HG02588 (cell line): ENCODE data around the gene SSRP1.
A peak's percentile ranks its signal among the peaks of the same experiment; 100 is the strongest.

Experiments used
- ATAC-seq: cut with Tn5 transposase; IDR thresholded peaks from one replicate; pipeline ENCODE4 v1.9.1; 2021; ENCODE audit warnings: mild to moderate bottlenecking, moderate library complexity; ENCODE audit not compliant: unreplicated experiment

SSRP1 gene

GRCh38 chr11:57359896-57360690, 24.4 kb upstream of the SSRP1 start:
- ATAC-seq = no peak

GRCh38 chr11:57359396-57359795, 23.7 kb upstream of the SSRP1 start:
- no peak for ATAC-seq

GRCh38 chr11:57358991-57359390, 23.3 kb upstream of the SSRP1 start:
- no peak for ATAC-seq

- ATAC-seq = no peak
Observed at GRCh38 chr11:57358543-57358961, 22.9 kb upstream of the SSRP1 start.

GRCh38 chr11:57357856-57358255, 22.2 kb upstream of the SSRP1 start:
- ATAC-seq = no peak

GRCh38 chr11:57357310-57357709, 21.6 kb upstream of the SSRP1 start:
- ATAC-seq = no peak

- no peak for ATAC-seq
Observed at GRCh38 chr11:57356268-57356667, 20.6 kb upstream of the SSRP1 start.

GRCh38 chr11:57354699-57355098, 19.0 kb upstream of the SSRP1 start:
- ATAC-seq = no peak

GRCh38 chr11:57353852-57354251, 18.2 kb upstream of the SSRP1 start:
- no peak for ATAC-seq

GRCh38 chr11:57353446-57353845, 17.8 kb upstream of the SSRP1 start:
- ATAC-seq = no peak

- no peak for ATAC-seq
Observed at GRCh38 chr11:57353036-57353435, 17.3 kb upstream of the SSRP1 start.

GRCh38 chr11:57349491-57350274, 14.0 kb upstream of the SSRP1 start:
- ATAC-seq = no peak

GRCh38 chr11:57348636-57349313, 13.1 kb upstream of the SSRP1 start:
- no peak for ATAC-seq

- no peak for ATAC-seq
Observed at GRCh38 chr11:57348052-57348451, 12.4 kb upstream of the SSRP1 start.

- no peak for ATAC-seq
Observed at GRCh38 chr11:57347336-57347735, 11.6 kb upstream of the SSRP1 start.

- peak; percentile 77 for ATAC-seq
Observed at GRCh38 chr11:57345555-57346211, 10.0 kb upstream of the SSRP1 start.

GRCh38 chr11:57344826-57345225, 9.1 kb upstream of the SSRP1 start:
- no peak for ATAC-seq

GRCh38 chr11:57343825-57344224, 8.1 kb upstream of the SSRP1 start:
- no peak for ATAC-seq

GRCh38 chr11:57342702-57343101, 7.0 kb upstream of the SSRP1 start:
- ATAC-seq = no peak

GRCh38 chr11:57341250-57341808, 5.6 kb upstream of the SSRP1 start:
- ATAC-seq = no peak
